GM21360 (cell line): ENCODE results near the gene NUP107.

Experiments used
- ATAC-seq: cut with Tn5 transposase; IDR thresholded peaks from one replicate; pipeline ENCODE4 v1.9.1; 2021; ENCODE audit warnings: mild to moderate bottlenecking, moderate library complexity; ENCODE audit not compliant: unreplicated experiment

Gene NUP107

GRCh38 chr12:68794653-68795251, 108.0 kb downstream of the NUP107 start:
- no peak for ATAC-seq
